ENCODE results near the gene CCDC195. TPM values are rescaled to one million over a fixed set of nuclear protein-coding genes. Genes with fewer than 3 reads are reported as not detected.

CCDC195 gene, protein sequence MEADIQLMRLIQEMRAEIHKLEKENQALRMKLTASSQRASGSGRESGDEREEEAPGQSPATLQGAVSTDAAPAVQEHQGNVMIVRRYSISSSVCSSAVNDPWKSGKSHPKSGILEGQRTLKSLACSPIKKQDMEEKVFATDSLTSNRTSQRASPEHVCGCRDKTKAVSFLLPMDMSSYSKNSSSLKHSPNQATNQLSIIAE
- not detected in 2 replicates for total RNA-seq

DNA sequence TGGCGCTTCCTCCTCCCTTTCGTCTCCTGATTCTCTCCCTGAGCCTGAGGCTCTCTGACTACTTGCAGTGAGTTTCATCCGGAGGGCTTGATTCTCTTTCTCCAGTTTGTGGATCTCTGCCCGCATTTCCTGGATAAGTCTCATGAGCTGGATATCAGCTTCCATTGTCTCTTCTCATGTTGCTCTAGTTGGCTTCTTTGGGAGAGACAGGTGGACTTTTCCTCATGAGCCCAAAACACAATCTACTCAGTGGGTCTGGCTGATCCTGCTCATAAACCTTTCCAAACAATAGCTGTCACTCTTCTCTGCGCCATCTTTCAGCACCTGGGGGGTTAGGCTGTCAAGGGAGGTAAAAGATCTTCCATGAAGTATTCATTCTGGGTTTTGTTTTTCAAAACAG, at the start of gene CCDC195:
Gene CCDC195, minus strand, starts transcription at position 165 of the 400 bp plus-strand sequence. Its CDS starts 0 bp downstream, at position 165.

Other genes starting within 250 kb of the CCDC195 start
- gene CUL3, start 131.0 kb downstream of the CCDC195 start, total RNA-seq: 31.2 and 41.0 TPM in 2 replicates

Measured in bronchus fibroblast of lung (primary cell).